Measurements from ENCODE around the gene CXCL17.
A peak's percentile ranks its signal among the peaks of the same experiment; 100 is the strongest.

The CXCL17 gene

GRCh38 chr19:42433503-42434260 is 9.1 kb downstream of the CXCL17 start:
- peak; percentile 71 for DNase-seq (ENCODE audit: low read depth)
- TF ChIP-seq, protein P1, sequence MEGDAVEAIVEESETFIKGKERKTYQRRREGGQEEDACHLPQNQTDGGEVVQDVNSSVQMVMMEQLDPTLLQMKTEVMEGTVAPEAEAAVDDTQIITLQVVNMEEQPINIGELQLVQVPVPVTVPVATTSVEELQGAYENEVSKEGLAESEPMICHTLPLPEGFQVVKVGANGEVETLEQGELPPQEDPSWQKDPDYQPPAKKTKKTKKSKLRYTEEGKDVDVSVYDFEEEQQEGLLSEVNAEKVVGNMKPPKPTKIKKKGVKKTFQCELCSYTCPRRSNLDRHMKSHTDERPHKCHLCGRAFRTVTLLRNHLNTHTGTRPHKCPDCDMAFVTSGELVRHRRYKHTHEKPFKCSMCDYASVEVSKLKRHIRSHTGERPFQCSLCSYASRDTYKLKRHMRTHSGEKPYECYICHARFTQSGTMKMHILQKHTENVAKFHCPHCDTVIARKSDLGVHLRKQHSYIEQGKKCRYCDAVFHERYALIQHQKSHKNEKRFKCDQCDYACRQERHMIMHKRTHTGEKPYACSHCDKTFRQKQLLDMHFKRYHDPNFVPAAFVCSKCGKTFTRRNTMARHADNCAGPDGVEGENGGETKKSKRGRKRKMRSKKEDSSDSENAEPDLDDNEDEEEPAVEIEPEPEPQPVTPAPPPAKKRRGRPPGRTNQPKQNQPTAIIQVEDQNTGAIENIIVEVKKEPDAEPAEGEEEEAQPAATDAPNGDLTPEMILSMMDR (IDR thresholded peaks at IDR 0.05; ENCODE audit: low read length, missing control alignments), result peak; percentile 73
- H3K4me3 ChIP-seq (replicated peaks; ENCODE audit: low read depth, low read length), result no peak overlapping the region

DNA sequence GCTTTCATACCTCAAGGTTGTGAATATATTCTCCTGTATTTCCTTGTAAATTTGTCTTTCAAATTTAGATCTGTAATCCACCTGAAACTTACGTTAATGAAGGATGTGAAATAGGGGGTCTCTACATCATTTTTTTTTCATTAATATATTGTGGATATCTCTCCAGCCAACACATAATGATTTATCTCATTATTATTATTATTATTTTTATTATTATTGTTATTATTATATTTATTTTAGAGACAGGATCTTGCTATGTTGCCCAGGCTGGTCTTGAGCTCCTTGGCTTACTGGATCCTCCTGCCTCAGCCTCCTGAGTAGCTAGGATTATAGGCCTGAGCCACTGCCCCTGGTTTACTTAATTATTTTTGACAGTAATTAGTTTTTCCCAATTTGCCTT is 11.3 kb downstream of the CXCL17 start:
- no peak overlapping the region for H3K4me3 ChIP-seq (replicated peaks; ENCODE audit: low read depth, low read length)
- TF ChIP-seq, protein P1 (IDR thresholded peaks at IDR 0.05; ENCODE audit: low read length, missing control alignments), result no peak
- DNase-seq (ENCODE audit: low read depth), result no peak

GRCh38 chr19:42428676-42429075 is 14.1 kb downstream of the CXCL17 start:
- no peak for DNase-seq (ENCODE audit: low read depth)
- H3K4me3 ChIP-seq (replicated peaks; ENCODE audit: low read depth, low read length), result no peak overlapping the region
- TF ChIP-seq, protein P1 (IDR thresholded peaks at IDR 0.05; ENCODE audit: low read length, missing control alignments), result no peak

- no peak within 1 kb of the TSS for H3K4me3 ChIP-seq (replicated peaks; ENCODE audit: low read depth, low read length)
- TF ChIP-seq, protein P1 (IDR thresholded peaks at IDR 0.05; ENCODE audit: low read length, missing control alignments), result no peak
- DNase-seq (ENCODE audit: low read depth), result no peak
Measured at GRCh38 chr19:42427313-42427712, 15.4 kb downstream of the CXCL17 start, which contains the start of gene LIPE. Gene LIPE, minus strand, starts transcription at chr19:42427388. Its CDS starts 239 bp downstream, at chr19:42427149.

DNA sequence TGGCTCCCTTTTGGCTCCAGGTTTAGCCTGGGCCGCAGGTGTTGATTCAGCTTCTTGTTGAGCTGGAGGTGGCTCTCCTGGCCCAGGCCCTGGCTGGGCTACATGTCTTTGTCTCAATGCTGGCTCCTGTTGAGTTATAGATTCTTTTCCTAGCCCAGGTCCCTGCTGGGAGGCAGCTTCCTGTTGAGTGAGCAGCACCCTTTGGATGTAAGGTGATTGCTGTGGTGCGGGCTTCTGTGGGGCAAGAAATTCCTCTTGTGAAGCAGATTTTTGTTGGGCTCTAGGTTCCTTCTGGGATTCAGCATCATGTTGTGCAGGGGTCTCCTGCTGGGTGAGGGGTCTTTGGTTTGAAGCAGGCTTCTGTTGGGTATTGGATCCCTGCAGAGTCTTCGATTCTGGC is 16.1 kb downstream of the CXCL17 start:
- TF ChIP-seq, protein P1 (IDR thresholded peaks at IDR 0.05; ENCODE audit: low read length, missing control alignments), result no peak
- no peak for DNase-seq (ENCODE audit: low read depth)
- no peak overlapping the region for H3K4me3 ChIP-seq (replicated peaks; ENCODE audit: low read depth, low read length)

GRCh38 chr19:42424712-42425131 is 18.0 kb downstream of the CXCL17 start:
- TF ChIP-seq, protein P1 (IDR thresholded peaks at IDR 0.05; ENCODE audit: low read length, missing control alignments), result peak; percentile 8
- DNase-seq (ENCODE audit: low read depth), result no peak
- no peak overlapping the region for H3K4me3 ChIP-seq (replicated peaks; ENCODE audit: low read depth, low read length)

- H3K4me3 ChIP-seq (replicated peaks; ENCODE audit: low read depth, low read length), result no peak overlapping the region
- TF ChIP-seq, protein P1 (IDR thresholded peaks at IDR 0.05; ENCODE audit: low read length, missing control alignments), result no peak
- DNase-seq (ENCODE audit: low read depth), result no peak
Measured at GRCh38 chr19:42424345-42424707, 18.4 kb downstream of the CXCL17 start.
